NB4 (cell line): ENCODE data around the gene C1QTNF9B.
"Not testable (repeated sequence)": the region's sequence is repeated elsewhere in the genome, so short reads cannot be mapped to it uniquely, and the experiment has no call there.

Experiments
- DNase-seq: peaks from one replicate; pipeline ENCODE4 v3.0.0; 2010; ENCODE audit warnings: low read depth
- H3K4me3 ChIP-seq: one replicate; pipeline ENCODE4 v1.5.1; 2011; ENCODE audit warnings: mild to moderate bottlenecking, low read depth, low read length, moderate library complexity
- MYC ChIP-seq: IDR thresholded peaks from 2 replicates; pipeline ENCODE4 v1.6.1; 2011; ENCODE audit warnings: low read depth, low read length
- POLR2A ChIP-seq: IDR thresholded peaks from 2 replicates; pipeline ENCODE4 v1.6.1; 2011; ENCODE audit warnings: mild to moderate bottlenecking; ENCODE audit not compliant: insufficient read length; ENCODE audit errors: extremely low read depth
- TF ChIP-seq, protein P1 (sequence below): IDR thresholded peaks from one replicate; pipeline ENCODE4 v1.5.1; 2012; ENCODE audit warnings: low read depth, low read length
- TF ChIP-seq, protein P2 (sequence below): IDR thresholded peaks from 2 replicates; pipeline ENCODE4 v1.6.1; 2011; ENCODE audit warnings: low read depth, low read length

C1QTNF9B gene

GRCh38 chr13:23897452-23897919 is at the start of gene C1QTNF9B:
C1QTNF9B (minus strand) TSS chr13:23897502.
- not testable (repeated sequence) for H3K4me3 ChIP-seq

GRCh38 chr13:23946900-23947299 is 49.6 kb upstream of the C1QTNF9B start:
- TF ChIP-seq, protein P1, sequence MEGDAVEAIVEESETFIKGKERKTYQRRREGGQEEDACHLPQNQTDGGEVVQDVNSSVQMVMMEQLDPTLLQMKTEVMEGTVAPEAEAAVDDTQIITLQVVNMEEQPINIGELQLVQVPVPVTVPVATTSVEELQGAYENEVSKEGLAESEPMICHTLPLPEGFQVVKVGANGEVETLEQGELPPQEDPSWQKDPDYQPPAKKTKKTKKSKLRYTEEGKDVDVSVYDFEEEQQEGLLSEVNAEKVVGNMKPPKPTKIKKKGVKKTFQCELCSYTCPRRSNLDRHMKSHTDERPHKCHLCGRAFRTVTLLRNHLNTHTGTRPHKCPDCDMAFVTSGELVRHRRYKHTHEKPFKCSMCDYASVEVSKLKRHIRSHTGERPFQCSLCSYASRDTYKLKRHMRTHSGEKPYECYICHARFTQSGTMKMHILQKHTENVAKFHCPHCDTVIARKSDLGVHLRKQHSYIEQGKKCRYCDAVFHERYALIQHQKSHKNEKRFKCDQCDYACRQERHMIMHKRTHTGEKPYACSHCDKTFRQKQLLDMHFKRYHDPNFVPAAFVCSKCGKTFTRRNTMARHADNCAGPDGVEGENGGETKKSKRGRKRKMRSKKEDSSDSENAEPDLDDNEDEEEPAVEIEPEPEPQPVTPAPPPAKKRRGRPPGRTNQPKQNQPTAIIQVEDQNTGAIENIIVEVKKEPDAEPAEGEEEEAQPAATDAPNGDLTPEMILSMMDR = no peak
- TF ChIP-seq, protein P2, sequence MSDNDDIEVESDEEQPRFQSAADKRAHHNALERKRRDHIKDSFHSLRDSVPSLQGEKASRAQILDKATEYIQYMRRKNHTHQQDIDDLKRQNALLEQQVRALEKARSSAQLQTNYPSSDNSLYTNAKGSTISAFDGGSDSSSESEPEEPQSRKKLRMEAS = no peak
- TF ChIP-seq MYC (no peak), POLR2A (no peak)
- DNase-seq = no peak
- no peak overlapping the region for H3K4me3 ChIP-seq

More at GRCh38 chr13:23897452-23897919, at the start of gene C1QTNF9B:
- DNase-seq = not testable (repeated sequence)

DNA sequence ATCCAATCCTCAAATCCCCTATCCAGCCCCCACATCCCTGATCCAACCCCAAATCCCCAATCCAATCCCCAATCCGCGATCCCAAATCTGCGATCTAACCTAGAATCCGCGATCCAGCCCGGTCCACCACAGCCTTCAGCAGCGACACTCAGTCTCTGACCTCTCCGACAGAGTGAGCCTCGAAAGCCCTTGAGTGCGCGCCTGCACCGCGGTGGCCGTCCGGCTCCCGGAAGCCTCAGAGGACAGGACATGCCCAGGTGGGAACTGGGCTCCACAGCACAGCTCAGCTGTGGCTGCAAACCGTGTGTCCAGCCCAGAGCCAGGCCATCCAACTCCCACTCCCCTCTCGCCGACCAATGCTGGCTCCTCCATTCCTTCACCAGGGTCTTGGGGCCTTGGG is 48.8 kb upstream of the C1QTNF9B start:
- no peak for TF ChIP-seq POLR2A
- TF ChIP-seq, protein P2 = no peak
- TF ChIP-seq, protein P1 = no peak
- TF ChIP-seq MYC = no peak
- H3K4me3 ChIP-seq = no peak overlapping the region

GRCh38 chr13:23945612-23946011 is 48.3 kb upstream of the C1QTNF9B start:
- TF ChIP-seq, protein P1 = no peak
- TF ChIP-seq, protein P2 = no peak
- TF ChIP-seq MYC (no peak), POLR2A (no peak)
- no peak for DNase-seq
- H3K4me3 ChIP-seq = no peak overlapping the region

More for the DNA sequence above, 48.8 kb upstream of the C1QTNF9B start:
- no peak for DNase-seq

DNA sequence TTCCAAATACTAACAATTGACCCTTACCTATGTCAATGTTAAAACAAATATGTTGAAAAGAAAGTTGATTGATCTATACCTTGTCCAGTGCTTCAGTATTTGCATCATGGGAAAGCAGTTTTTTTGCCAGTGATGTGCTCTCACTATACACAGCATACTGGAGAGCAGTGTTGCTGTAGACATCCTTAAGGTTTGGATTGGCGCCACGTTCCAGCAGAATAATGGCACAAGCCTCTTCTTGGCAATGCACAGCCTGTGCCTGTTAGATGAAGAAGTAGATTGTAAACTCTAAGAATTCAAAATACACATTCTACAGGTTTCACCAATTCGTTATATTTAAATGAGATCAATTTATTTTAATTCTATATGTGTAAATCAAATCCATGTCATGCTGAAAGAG is 43.9 kb upstream of the C1QTNF9B start:
- TF ChIP-seq POLR2A (no peak), MYC (no peak)
- TF ChIP-seq, protein P2 = no peak
- TF ChIP-seq, protein P1 = no peak
- DNase-seq = no peak
- H3K4me3 ChIP-seq = no peak overlapping the region

DNA sequence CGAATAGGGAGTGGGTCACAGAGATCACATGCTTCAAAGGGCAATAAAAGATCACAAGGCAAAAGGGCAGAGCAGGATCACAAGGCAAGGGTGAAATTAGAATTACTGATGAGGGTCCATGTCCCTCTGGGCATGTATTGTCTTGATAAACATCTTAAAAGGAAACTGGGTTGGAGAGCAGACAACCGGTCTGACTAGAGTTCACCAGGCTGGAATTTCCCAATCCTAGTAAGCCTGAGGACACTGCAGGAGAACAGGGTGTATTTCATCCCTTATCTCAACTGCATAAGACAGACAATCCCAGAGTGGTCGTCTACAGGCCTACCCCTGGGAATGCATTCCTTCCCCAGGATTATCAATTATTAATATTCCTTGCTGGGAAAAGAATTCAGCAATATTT is 42.4 kb upstream of the C1QTNF9B start:
- H3K4me3 ChIP-seq, DNase-seq: not testable (repeated sequence)

DNA sequence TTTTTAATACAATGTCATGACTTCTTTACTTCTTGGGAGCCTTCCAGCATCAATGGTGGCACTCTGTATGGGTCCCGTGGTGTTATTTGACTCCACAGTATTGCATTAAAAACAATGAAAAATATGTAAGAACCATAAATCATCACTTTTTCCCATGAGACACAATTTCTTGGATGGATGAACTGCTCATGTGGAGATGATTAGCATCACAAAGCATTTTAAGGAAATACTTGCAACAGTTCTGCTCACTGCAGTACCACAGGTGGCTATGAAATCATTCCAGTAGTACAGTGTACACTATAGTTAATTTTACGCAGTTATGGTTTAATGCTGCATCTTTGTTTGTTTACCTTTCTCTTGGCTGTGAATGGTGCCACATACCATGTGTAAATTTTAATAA is 37.2 kb upstream of the C1QTNF9B start:
- TF ChIP-seq POLR2A (no peak), MYC (no peak)
- TF ChIP-seq, protein P2 = no peak
- TF ChIP-seq, protein P1 = no peak
- no peak overlapping the region for H3K4me3 ChIP-seq
- no peak for DNase-seq
